ENCODE results near the gene B3GALT6.

B3GALT6 gene

GRCh38 chr1:1217621-1218523 lies 14.2 kb upstream of the B3GALT6 start:
- DNase-seq, result no peak

GRCh38 chr1:1218524-1219200 lies 13.4 kb upstream of the B3GALT6 start:
- no peak for DNase-seq

- no peak for DNase-seq
Measured at GRCh38 chr1:1219341-1219740, 12.7 kb upstream of the B3GALT6 start.

- DNase-seq, result no peak
Measured at GRCh38 chr1:1220197-1220596, 11.8 kb upstream of the B3GALT6 start.

- no peak for DNase-seq
Measured at GRCh38 chr1:1221887-1222574, 10.0 kb upstream of the B3GALT6 start.

DNA sequence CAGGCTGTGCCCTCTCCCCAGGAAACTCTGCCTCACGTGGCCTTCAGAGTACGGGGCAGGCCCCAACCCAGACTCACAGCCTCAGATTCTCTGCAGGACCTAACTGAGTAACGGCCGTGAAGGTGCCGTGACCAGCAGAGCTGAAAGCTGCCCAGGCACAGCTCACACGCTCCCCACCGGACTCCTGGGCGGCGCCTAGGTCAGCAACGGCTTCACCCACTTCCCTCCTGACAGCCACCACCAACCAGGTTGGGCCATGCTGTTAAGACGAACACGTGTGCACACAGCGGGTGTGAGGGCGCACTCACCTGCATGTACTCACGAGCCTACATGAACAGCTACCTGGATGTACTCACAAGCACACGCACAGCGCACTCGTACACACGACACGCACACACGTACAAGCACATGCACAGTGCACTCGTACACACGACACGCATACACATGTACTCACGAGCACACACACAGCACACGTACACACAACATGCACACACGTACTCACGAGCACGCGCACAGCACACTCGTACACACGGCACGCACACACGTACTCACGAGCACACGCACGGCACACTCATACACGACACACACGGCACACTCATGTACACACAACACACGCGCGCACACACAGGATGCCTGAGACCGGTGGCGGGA lies 9.3 kb upstream of the B3GALT6 start:
- no peak for DNase-seq

DNA sequence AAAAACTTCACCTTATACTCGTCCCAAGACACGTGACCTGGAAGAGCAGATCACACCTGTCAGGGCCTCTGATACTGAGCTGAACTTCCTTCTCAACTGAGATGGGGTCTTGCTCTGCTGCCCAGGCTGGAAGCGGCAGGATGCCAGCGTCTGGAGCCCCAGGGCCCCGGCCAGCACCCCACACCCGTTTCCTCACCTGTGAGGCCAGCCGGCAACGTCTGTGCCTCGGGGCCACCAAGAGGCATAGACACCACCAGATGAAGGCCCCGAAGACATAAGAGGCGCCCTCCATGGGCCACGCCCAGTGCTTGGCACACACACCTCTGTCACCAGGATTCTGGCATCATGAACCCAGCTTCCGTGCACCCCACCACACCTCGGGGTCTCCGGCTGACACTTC lies 8.7 kb upstream of the B3GALT6 start:
- DNase-seq, result no peak

DNA sequence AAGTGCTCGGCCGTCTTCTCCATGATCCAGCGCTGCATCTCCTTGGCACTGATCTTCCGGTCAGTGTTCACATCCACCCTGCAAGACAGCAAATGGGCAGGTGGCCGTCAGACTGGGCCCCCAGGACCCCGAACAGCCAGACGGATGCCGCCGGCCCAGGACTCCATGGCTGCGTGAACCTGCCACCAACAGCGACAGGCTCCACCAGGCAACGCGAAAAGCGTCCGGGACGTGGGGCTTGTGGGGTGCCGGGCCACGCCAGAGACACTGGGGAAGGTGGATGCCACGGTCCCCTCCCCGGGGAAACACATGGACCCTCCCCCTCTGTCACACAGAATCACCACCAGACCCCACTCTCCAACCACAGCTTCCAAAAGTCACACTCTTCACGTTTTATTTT lies 8.1 kb upstream of the B3GALT6 start:
- DNase-seq, result no peak

GRCh38 chr1:1225238-1225845 lies 6.7 kb upstream of the B3GALT6 start:
- no peak for DNase-seq

DNA sequence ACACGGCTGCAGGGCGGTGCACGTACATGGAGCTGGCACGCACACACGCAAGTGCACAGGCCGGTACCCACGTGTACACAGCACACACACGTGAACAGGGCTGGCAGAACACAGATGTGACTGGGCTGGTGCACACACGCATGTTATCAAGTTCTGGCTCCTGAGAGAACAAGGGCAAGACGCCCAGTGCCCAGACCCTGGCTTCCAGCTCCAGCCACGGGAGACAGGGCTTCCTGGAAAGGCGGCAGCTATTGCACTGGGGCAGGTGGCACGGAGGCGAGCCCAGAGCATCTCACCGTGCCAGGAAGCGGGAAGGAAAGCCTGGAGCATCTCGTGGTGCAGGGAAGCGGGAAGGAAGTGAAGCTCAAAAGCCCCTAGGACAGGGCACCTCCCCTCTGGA lies 6.1 kb upstream of the B3GALT6 start:
- no peak for DNase-seq

DNA sequence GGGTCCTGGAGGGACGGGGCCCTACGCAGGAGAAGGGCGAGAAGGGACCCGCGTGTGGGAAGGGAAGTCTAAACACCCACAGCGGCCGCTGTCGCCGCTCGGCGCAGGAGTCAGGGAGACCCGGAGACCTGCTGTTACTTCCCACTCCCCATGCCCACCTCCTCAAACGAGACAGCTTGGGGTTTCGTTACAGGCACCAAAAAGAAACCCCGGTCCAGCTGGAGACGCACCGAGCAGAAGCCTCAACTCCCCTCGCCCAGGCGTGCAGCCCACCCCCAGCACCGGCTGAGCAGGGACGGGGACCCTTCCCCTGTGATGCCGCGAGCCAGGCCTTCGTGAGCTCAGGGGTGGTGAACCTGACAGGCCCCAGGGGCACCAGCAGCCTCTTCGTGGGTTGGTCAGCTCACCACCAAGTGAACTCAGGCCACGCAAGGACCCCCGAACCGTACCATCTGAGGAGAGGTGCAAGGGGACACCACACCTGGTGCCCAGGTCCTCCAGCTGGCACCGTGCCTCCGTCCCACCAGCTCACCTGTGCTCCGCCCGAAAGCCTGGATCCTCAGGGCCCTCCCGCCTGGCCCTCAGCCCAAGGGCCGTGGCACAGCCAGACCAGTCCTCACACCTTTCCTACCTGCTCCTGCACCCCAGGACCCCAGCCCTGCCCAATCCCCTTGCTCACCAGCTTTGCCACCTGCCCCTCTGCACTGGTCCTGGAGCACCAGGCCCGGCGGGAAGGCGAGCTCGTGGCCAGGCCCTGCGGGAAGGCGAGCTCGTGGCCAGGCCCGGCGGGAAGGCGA lies 5.3 kb upstream of the B3GALT6 start:
- no peak for DNase-seq

DNA sequence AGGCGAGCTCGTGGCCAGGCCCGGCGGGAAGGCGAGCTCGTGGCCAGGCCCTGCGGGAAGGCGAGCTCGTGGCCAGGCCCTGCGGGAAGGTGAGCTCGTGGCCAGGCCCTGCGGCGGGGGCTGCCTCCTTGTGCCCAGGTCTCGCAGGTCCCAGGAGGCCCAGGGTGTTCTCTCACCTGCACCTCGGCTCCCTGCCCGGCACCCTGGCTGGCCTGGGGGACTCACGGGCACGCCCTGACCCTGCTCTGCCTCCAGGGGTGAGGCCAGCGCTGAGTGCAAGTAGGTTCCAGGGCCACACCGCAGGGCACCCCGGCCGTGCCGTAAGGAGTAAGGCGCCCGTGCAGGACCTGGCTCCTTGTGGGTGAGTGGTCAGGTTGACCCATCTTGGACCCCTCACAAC lies 4.7 kb upstream of the B3GALT6 start:
- DNase-seq, result no peak

DNA sequence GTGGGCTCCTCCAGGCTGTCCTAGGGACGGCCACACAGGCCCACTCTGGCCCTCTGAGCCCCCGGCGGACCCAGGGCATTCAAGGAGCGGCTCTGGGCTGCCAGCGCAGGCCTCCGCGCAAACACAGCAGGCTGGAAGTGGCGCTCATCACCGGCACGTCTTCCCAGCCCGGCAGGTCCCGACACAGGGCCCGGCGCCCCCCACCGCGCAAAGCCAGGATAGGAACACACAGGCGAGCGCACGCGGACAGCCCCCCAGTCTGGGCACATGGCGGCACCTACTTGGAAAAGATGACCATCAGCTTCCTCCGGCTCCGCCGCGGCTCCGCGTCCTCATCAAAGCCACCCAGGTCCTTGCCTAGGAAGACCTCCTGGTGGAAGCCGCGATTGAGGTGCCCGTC lies 3.9 kb upstream of the B3GALT6 start:
- no peak for DNase-seq

DNA sequence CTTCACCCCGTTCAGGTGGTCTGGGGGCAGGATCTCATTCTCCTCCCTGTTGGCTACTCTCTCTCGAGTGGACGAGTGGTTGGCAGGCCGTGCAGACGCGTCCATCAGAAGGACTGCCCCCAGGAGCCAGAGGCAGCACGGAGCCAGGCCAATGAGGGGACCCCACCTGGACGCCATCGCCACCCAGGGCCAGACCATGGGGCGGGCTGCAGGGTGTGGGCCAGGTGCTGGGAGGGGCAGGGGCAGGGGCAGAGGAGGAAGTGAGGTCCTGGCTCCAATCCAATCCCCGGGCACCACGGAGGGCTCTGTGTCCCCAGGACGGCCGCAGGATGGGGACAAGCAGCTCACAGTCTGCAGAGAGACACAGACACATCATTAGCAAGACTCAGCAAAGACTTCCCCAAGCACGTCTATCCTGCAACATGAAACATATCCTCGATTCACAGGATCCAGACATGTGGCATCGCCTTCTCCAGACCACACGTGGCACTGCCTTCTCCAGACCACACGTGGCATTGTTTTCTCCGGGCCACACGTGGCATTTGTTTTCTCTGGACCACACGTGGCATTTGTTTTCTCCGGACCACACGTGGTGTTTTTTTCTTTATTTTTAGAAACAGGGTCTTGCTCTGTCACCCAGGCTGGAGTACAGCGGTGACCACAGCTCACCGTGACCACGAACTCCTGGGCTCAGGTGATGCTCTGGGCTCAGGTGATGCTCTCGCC lies 3.3 kb upstream of the B3GALT6 start:
- no peak for DNase-seq

DNA sequence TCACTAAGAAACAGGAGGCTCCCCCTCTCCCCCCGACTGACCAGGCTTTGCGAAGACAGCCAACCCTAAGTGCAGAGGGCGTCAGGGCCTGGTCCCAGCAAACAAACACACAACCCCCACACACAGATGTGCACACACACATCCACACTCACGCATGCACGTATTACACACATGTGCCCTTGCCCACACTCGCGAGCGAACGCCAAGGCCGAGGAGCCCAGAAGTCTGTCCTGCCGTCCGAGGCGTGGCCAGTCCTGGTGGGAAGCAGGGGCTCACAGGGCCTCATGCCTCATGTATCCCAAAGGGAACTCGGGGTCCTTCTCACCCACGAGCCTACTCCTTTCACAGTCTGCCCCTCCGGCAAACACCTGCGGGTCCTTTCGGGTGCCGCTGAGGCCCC lies 2.3 kb upstream of the B3GALT6 start:
- DNase-seq, result no peak

DNA sequence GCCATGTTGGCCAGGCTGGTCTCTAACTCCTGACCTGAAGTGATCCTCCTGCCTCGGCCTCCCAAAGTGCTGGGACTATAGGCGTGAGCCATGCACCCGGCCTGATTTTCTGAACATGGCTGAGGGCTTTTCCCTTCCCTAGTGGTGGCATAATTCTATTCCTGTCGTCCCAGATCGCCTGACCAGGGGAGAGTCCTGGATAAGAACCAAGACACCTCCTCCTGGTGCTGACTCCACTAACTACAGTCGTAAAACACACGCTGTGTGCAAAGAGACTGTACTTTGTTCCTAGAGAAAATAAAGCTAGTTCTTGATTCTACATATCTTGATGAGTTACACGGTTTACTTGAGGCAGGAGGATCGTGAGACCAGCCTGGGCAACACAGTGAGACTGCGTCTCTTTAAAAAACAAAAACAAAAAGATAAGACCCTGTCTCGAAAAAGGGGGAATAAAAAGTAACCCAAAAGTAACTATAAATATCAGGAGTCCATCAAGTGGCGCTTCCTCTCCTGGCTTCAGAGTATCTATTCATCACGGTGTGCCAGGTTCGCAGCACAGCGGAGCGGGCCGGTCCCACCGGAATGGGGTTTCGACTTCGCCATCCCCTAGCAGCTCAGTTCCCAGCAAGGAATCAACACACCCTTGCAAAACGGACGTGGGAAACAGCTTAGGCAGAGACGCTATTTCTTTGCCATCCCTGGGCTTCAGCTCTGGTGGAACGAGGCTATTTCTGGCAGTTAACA lies 1.2 kb upstream of the B3GALT6 start:
- DNase-seq, result no peak

DNA sequence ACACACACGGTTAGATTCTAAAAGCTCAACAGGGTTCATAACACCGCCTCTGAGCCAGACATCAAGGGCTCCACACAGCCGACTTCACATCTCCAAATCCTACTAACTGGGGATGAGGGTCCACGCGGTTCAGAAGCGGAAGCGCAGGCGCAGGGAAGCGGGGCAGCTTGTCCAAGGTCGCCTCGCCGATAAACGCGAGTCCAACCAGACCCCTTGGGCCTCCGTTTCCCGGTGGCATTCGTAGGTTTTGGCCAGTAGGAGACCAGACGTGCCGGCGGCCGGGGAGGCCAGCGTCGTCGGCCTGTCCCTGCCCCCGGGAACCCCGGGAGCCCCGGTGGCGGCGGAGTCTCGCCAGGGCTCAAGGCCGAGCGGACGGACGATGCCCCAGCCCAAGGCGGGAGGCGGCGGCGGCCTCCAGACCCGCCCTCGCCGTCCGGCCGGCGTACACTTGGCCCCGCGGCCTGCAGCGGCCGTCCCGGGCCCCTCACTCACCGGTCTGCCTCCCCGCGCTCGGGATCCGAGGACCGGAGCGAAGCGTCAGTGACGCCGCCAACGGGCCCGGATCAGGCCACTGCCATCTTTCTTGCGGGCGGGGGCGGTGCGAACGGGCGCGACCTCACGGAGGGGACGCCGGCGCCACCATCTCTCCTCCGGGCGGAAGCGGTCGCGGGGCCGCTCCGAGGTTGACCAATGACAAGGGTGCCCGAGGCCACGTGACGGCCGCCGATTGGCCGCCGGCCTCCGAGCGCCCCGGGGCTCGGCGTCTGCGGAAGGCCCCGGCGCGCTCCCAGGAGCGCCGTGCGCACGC lies 433 bp upstream of the B3GALT6 start, which contains the start of gene SDF4:
Gene SDF4 (minus strand): TSS at position 602 of the 808 bp plus-strand sequence. CDS start 3,229 bp downstream, outside the sequence.
- DNase-seq, result peak; percentile 94

DNA sequence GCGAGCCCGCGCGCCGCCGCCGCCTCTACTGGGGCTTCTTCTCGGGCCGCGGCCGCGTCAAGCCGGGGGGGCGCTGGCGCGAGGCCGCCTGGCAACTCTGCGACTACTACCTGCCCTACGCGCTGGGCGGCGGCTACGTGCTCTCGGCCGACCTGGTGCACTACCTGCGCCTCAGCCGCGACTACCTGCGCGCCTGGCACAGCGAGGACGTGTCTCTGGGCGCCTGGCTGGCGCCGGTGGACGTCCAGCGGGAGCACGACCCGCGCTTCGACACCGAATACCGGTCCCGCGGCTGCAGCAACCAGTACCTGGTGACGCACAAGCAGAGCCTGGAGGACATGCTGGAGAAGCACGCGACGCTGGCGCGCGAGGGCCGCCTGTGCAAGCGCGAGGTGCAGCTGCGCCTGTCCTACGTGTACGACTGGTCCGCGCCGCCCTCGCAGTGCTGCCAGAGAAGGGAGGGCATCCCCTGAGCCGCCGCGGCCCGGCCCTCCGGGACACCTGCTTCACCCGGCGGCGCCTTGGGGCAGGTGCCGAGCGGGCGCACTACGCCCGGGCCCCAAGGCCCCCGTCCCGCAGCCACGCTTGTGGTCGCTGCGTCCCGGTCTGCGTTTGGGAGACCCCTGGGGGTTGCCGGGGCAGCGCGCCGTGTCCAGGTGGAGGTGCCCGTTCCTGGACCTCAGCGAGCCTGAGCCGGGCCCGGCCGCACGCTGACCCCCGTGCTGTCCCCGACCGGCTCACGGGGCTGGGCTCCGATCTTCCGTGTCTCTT lies 944 bp downstream of the B3GALT6 start:
- DNase-seq, result no peak

DNA sequence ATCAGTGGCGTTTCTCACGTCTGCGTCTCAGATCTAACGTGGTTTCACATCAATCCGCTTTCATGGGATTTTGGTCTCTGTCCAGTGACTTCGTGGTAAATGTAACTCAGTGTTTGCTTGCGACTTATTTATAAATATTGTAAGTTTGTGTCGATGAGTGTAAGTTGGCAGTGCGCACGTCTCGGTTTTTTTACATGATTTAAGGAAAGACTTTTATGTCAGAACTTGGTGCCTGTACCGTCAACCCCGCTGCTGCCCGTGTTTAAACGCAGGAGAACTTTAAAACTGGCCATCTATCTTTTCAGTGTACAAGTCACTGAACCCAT lies 1.5 kb downstream of the B3GALT6 start:
- no peak for DNase-seq
